Measurements from ENCODE around the gene ARMC3. TPM values are rescaled to one million over a fixed set of nuclear protein-coding genes. Genes with fewer than 3 reads are reported as not detected.
A peak's percentile ranks its signal among the peaks of the same experiment; 100 is the strongest.
"Not testable (repeated sequence)": the region's sequence is repeated elsewhere in the genome, so short reads cannot be mapped to it uniquely, and the experiment has no call there.

ARMC3 gene
- total and polyA plus RNA-seq, 2 experiments from 2014 or later, result 0.24 TPM; not detected in 1

DNA sequence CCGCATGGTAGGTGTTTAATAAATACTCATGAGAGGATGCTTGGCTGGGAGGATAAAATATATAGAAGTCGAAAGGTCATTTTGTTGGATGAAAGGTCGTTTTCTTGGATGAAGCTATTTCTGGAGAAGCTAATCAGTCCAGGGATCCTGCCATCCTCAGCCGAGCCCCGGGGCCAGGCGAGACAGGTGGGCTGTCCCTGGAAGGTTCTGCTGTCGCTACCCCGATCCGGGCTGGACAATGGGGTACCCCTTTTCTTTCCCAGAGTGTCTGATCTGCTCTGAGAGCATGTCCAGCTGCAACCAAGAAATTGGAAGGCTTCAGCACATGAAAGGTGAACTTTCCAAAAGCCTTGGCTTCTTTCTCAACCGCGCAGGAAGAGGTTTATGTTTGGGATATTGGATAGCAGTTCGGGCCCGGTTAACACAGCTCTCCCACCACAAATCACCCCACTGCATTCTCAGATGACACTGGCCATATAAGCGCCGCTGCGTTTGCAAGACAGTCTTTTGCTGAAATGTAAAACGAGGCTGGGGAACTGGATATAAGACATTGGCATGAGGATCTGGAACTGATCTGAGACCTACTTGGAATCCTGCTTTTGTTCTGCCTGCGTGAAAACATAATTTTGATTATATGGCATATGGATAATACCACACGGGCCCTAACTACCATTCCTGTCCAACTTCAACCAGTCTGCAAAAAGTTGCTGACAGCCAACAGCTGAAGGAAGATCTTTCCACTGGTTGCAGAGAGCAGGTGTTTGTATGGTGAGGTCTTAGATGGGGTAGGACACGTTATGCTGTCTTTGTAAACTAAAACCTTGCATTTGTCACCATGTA is 136.3 kb downstream of the ARMC3 start:
- Histone ChIP-seq H3K9me2 (ENCODE audit: insufficient read depth) (no peaks in the 10 kb centered on the region), H2AFZ (peak overlapping the region; percentile 73; the same call in 1 of the 2 replicates), H3K4me2 (no peak overlapping the region; the same call in 1 of the 2 replicates), H3K4me1 (ENCODE audit: insufficient read depth) (peaks cover 41% of the 10 kb centered on the region), H3K79me2 (replicated peaks; ENCODE audit: insufficient read depth) (no peaks in the 10 kb centered on the region), H4K20me1 (replicated peaks; ENCODE audit: insufficient read depth) (no peaks in the 10 kb centered on the region), H3K4me3 (no peak overlapping the region), H3K36me3 (ENCODE audit: insufficient read depth) (no peaks in the 10 kb centered on the region; the same call in 1 of the 2 replicates), H3K27ac (ENCODE audit: low read depth) (no peak overlapping the region), H3F3A (replicated peaks; ENCODE audit: low read depth) (peaks cover 6% of the 10 kb centered on the region), H3K27me3 (ENCODE audit: insufficient read depth) (no peaks in the 10 kb centered on the region)
- H3K36me3 Mint-ChIP-seq (ENCODE audit: low read depth), result peaks cover 6% of the 10 kb centered on the region; the same call in 2 of the 3 replicates
- no peak for ATAC-seq
- peaks cover 29% of the 10 kb centered on the region for H3K4me1 Mint-ChIP-seq
- peaks cover 5% of the 10 kb centered on the region for H3K27me3 Mint-ChIP-seq (ENCODE audit: insufficient read depth, low read depth, poor library complexity)
- H3K9me3 Mint-ChIP-seq, result peaks cover 9% of the 10 kb centered on the region
- no peak for TF ChIP-seq JUNB (IDR thresholded peaks at IDR 0.05; ENCODE audit: unreplicated experiment)
- H3K27ac Mint-ChIP-seq, result no peak overlapping the region
- DNase-seq (ENCODE audit: low spot score), result no peak
- H3K4me3 Mint-ChIP-seq, result no peak overlapping the region

DNA sequence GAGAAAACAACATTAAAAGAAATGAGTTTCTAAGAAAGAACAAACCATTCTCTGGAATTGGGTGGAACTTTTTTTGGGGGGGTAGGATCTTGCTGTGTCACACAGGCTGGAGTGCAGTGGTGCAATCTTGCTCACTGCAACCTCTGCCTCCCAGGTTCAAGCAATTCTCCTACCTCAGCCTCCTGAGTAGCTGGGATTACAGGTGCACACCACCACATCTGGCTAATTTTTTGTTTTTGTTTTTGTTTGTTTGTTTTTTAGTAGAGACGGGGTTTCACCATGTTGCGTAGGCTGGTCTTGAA is 136.9 kb downstream of the ARMC3 start:
- not testable (repeated sequence) for H4K20me1 ChIP-seq (replicated peaks; ENCODE audit: insufficient read depth); DNase-seq (ENCODE audit: low spot score); ATAC-seq; H3K27me3 Mint-ChIP-seq (ENCODE audit: insufficient read depth, low read depth, poor library complexity); H3K27ac Mint-ChIP-seq; H3K4me3 ChIP-seq; H3K27me3 ChIP-seq (ENCODE audit: insufficient read depth); H3K36me3 Mint-ChIP-seq (ENCODE audit: low read depth); H3K36me3 ChIP-seq (ENCODE audit: insufficient read depth); H3K4me2 ChIP-seq; H3K4me3 Mint-ChIP-seq; H2AFZ ChIP-seq; H3K9me2 ChIP-seq (ENCODE audit: insufficient read depth); H3K27ac ChIP-seq (ENCODE audit: low read depth); H3F3A ChIP-seq (replicated peaks; ENCODE audit: low read depth); H3K79me2 ChIP-seq (replicated peaks; ENCODE audit: insufficient read depth); H3K9me3 Mint-ChIP-seq
- H3K4me1 Mint-ChIP-seq, result peaks cover 30% of the 10 kb centered on the region
- H3K4me1 ChIP-seq (ENCODE audit: insufficient read depth), result peaks cover 36% of the 10 kb centered on the region

- no peak overlapping the region for H3K4me3 Mint-ChIP-seq
- H3K27me3 ChIP-seq (ENCODE audit: insufficient read depth), result no peaks in the 10 kb centered on the region
- no peaks in the 10 kb centered on the region for H4K20me1 ChIP-seq (replicated peaks; ENCODE audit: insufficient read depth)
- peaks cover 30% of the 10 kb centered on the region for H3K4me1 ChIP-seq (ENCODE audit: insufficient read depth)
- ATAC-seq (no peak), DNase-seq (ENCODE audit: low spot score) (no peak)
- H3K36me3 Mint-ChIP-seq (ENCODE audit: low read depth), result peaks cover under 1% of the 10 kb centered on the region; the same call in 1 of the 3 replicates
- H3K4me3 ChIP-seq, result no peak overlapping the region
- H3K36me3 ChIP-seq (ENCODE audit: insufficient read depth), result no peaks in the 10 kb centered on the region
- H3K9me2 ChIP-seq (ENCODE audit: insufficient read depth), result no peaks in the 10 kb centered on the region
- no peaks in the 10 kb centered on the region for H3K79me2 ChIP-seq (replicated peaks; ENCODE audit: insufficient read depth)
- peaks cover 25% of the 10 kb centered on the region for H3K4me1 Mint-ChIP-seq
- no peak overlapping the region for H3K27ac ChIP-seq (ENCODE audit: low read depth)
- H3K9me3 Mint-ChIP-seq, result no peaks in the 10 kb centered on the region; the same call in 2 of the 3 replicates
- no peak overlapping the region for H3K27ac Mint-ChIP-seq
- H3K4me2 ChIP-seq, result no peak overlapping the region
- H3K27me3 Mint-ChIP-seq (ENCODE audit: insufficient read depth, low read depth, poor library complexity), result peaks cover 5% of the 10 kb centered on the region
- peak overlapping the region; percentile 47; the same call in 1 of the 2 replicates for H2AFZ ChIP-seq
- peaks cover 6% of the 10 kb centered on the region for H3F3A ChIP-seq (replicated peaks; ENCODE audit: low read depth)
- TF ChIP-seq ZNF114 (CRISPR knock-in tag; IDR thresholded peaks at IDR 0.05) (no peak), JUNB (IDR thresholded peaks at IDR 0.05; ENCODE audit: unreplicated experiment) (no peak), ZNF331 (CRISPR knock-in tag; IDR thresholded peaks at IDR 0.05; ENCODE audit: low read depth) (no peak), EZH2 (IDR thresholded peaks at IDR 0.05; ENCODE audit: low read depth, unreplicated experiment) (no peak), REST (IDR thresholded peaks at IDR 0.05; ENCODE audit: unreplicated experiment) (no peak), NANOG (IDR thresholded peaks at IDR 0.05; ENCODE audit: borderline replicate concordance) (no peak), CREB1 (CRISPR knock-in tag; IDR thresholded peaks at IDR 0.05; ENCODE audit: low read depth) (no peak), POLR2AphosphoS5 (IDR thresholded peaks at IDR 0.05; ENCODE audit: low read depth) (no peak)
Measured at GRCh38 chr10:23065181-23065948, 137.5 kb downstream of the ARMC3 start.

Data from GM23338 (cell line).